T follicular helper cell (primary cell): ENCODE measurements around the gene PLCL1.

ENCODE experiments used
- DNase-seq: peaks from one replicate; pipeline ENCODE4 v3.0.0-alpha.2; 2020; ENCODE audit warnings: low read depth

PLCL1 gene

DNA sequence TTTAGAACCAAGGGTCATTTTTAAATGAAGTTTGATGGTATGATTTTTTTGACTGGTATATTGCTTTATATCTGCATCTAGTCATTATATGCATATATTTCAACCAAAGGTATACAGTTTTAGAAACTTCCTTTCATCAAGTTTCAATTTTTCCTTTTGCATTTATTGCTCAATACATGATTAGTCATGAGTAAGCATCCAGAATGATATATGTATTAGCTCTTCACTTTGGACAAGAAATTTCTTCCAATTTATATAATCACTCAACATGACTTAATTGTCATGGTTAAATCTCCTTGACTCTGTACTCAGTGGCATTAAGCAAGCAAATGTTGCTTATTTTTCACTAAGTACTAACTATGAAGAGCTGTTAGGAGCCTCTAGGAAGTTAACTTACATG, 123.6 kb downstream of the PLCL1 start:
- DNase-seq, result no peak

DNA sequence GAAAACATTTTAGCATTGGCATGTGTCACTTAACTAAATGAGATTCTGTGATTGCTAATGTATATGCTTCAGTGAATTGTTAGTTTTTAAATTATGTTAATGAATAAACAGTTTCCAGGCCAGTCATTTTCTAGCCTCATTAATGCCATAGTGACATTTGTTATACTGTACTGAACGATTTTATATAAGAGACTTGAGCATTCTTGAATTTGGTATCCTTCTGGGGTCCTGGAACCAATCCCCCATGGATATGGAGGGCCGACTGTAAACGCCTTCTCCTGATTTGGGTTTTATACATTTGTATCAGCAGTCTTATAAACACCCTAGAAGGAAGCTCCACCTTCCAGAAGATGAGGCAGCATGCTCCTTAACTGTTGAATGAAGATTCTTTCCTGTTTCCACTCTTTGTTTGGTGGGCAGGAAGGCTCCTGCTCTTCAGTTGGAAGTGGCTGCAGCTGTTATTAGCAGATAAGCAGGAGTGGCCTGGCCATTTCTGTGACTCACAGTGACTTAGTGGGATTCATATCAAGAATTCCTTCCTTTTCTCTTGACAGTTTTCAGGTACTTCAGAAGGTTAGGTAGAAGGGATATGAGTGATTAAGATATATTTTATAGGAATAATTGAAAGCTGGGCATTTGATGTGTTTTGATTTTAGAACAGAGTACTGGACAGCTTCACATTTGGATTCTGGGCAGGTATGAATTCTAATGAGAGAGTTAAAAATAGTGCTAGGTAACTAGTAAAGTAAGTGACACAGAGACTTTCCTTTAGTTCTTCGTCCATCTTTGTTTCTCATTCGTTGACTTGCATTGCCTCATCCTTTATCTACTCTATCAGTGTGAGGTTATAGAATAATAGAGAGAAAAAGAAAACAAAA, 124.9 kb downstream of the PLCL1 start:
- DNase-seq, result no peak

DNA sequence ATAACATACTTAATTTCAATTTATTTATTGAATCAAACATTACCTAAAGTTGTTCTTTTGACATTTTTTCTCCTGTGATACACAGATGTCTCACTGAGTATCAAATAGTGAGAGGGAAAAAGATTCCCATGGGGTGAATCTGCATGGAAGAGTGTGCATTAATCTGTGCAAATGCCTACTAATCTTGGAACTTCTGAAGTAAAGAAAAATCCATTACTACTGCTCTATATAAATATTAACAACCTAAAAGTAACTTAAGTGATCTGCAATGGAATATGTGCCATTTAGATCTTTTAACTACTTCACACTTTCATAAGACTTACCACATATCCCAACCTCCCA, 125.5 kb downstream of the PLCL1 start:
- no peak for DNase-seq

DNA sequence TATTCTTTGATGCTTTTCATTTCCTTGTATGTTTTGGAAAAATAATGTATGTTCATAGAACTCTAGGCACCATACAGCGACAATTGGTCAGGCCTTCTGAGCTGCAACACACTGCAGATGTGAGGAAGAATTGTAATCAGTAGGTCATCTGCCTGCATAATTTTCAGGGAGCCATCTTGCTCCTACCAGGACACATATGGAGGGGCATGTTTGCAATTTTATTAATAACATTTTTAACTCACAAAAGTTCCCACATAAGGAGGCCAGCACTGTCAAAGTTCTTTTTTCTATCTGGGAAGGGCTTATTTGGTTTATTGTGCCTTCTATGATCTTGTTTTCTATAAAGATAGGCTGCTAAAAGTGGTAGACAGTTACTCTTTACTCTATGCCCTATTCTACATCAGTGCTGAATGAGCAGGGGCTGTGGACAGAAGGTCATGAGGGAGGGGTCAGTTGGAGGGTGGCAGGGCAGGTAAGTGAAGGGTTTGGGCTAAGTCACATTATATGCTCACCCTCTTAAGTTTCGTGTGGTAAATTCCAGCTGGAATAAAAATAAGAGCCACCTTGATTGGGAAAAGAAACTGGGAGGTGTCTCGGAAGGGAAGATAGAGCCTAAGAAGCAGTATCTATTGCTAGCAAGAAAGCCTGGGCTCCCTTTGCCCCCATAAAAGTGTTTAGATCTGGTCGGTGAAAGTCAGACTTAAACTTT, 126.3 kb downstream of the PLCL1 start:
- no peak for DNase-seq

DNA sequence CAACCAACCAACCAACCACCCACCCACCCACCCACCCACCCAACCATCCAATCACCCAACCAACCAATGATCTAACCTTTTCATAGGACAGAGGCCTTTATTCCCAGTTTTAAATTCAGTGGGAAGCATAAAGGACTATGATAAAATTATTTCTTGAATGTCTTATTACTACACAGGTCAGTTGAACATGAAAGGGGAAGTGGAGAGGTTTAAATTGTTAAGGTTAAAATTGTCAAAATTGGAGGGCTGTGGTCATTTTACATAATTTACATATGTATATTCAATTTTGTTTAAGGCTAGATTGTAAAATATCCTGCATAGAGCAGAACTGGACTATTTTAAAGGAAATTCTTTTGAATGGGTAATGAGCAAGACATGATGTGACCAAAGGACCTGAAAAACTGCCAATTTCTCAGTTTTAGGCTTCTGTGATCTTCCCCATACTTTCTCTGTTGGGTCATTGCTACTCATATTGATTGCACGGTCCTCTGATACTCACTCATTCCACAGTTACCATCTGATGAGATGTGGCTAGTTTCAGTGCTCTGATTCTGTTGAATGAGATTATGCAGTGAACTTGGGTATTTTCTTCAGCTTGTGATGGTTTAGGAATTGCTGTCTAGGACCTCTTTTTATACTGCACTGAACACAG, 127.4 kb downstream of the PLCL1 start:
- no peak for DNase-seq

DNA sequence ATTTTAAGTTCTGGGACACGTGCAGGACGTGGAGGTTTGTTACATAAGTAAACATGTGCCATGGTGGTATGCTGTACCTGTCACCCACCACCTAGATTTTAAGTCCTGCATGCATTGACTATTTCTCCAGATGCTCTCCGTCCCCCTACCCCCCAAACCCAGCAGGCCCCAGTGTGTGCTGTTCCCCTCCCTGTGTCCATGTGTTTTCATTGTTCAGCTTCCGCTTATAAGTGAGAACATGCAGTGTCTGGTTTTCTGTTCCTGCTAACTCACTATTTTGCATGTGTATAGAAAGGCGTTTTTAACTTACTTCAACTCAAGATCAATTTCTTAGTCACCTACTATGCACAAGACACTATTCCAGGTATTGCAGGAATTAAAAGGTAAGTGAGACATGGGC, 128.0 kb downstream of the PLCL1 start:
- no peak for DNase-seq

DNA sequence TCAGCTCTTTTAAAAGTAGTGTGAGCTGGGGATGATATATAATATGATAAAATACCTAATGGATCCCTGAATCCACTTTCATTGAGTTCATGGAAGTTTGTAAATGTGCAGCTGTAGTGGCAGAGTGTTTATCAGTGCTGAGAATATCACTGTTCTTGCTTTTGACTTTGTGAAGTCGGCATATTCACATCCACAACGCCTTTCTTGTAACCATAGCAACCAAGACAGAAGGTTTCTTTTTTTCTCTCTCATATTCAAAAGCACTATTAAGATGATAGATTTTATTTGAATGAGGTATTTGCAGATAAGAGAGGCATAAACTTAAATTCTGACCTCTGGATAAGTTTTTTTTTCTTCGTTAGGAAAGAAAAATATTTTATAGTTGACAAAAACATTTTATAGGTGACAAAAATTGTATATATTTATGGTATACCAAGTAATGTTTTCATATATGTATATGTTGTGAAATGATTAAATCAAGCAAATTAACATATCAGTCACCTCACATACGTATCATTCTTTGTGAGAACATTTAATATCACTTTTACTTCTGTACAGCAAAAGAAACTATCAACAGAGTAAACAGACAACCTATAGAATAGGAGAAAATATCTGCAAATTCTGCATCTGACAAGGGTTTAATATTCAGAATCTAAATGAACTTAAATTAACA, 130.0 kb downstream of the PLCL1 start:
- no peak for DNase-seq

DNA sequence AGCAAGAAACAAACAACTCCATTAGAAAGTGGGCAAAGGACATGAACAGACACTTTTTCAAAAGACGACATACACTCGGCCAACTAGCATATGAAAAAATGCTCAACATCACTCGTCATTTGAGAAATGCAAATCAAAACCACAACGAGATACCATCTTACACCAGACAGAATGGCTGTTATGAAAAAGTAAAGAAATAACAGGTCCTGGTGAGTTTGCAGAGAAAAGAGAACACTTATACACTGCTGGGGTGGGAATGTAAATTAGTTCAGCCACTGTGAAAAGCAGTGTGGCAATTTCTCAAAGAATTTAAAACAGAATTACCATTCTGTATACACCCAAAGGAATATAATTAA, 130.5 kb downstream of the PLCL1 start:
- DNase-seq, result no peak

DNA sequence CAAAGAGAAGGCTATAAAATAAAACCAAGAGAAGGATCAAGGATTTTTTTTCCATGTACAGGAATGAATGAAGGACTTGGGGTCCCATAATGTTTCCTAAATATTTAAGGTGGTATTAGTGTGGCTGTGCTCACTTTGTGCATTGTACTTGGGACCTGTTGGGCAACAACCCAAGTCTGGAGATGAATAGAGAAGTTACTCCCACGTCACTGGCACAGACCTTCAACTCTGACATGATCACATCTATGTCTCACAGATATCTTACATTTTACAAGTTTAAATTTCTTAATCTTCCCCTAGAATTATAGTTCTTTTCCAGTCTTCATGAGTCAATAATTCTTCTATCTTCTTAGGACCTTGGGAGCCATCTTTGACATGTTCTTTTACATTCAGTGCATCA, 133.4 kb downstream of the PLCL1 start:
- no peak for DNase-seq

DNA sequence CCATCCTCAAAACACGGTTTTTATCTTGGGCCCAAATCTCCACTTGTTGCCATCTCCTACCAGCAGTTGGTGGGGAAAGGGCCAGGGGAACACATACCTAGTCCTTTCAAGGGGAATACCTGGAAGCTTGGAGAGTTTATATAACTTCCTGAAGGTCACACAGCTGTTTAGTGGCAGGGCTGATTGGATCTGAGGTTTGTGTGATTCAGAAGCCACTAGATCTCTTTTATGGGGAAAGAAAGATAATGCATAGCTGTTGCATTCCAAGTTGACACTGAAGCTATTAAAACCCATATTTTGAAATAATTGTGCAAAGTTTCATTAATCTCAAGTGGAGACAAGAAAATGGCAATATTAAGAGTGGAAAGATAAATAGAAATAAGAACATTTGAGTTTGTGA, 134.2 kb downstream of the PLCL1 start:
- no peak for DNase-seq

DNA sequence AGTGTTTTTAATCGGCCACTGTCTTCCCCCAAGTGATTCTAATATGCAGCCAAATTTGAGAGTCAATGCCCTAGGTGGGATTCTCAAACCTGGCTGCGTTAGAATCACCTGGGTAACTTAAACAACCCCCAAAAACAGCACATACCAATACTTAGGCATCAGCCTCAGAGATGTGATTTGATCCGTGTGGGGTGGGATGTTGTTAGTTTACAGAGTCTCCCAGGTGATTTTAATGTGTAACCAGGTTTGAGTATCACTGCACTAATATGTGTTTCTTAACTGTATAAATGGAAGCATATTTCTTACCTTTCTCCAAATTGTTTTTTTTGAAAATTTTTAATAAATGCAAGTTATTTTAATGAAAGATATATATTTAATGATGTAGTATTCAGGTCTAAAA, 135.4 kb downstream of the PLCL1 start:
- no peak for DNase-seq

DNA sequence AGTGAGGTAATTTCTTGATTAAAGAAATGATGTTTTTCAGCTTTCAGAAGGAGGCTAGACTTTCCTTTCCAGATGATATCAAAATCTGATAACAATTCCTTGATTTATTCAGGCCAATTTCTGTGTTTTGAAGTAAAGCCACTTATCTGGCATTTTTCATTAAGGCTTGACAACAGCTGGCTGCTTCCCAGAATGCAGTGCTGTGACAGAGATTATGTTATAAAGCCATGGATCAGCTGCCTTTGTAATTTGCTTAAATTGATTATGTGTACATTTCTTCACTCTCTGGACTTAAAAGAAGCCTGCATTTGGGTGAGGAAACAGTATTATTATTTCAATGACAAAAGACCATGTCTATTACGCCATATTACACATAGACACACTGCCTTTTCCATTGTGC, 136.0 kb downstream of the PLCL1 start:
- DNase-seq, result no peak

DNA sequence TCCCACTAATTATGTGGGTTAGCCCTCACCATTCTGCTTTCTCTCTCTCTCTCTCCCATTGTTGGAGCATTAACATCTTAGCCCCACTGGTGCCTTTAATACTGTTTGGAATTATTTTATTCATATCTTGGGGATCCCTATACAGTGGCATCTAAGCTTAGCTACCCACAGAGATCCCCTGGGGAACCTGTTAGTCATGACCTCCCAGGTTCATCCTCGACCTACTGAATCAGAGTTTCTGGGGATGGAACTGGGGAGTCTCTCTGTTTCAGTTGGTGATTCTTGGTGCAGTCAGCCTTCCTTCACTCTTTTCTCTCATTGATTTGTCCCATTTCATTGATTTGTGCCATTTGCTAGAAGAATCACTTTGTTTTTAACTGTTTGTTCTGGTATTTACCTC, 137.3 kb downstream of the PLCL1 start:
- DNase-seq, result no peak

DNA sequence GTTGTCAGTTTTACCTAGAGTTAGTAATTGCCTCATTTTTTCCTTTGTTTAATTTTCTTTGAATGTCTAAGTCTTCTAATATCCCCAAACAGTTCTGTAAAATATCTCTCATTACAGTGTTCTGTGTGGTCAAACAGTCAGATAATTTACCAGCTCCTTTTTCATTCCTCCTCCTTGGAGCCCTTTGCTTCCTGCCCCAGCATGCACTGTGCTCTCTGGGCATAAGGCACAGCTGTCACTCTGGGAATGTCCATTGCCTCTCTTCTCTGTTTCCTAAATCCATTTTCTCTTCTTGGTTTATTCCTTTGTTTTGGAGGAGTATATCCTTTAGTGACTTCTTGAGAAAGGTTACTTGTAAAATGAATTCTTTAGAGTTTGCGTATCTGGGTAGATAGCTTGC, 139.3 kb downstream of the PLCL1 start:
- DNase-seq, result no peak

DNA sequence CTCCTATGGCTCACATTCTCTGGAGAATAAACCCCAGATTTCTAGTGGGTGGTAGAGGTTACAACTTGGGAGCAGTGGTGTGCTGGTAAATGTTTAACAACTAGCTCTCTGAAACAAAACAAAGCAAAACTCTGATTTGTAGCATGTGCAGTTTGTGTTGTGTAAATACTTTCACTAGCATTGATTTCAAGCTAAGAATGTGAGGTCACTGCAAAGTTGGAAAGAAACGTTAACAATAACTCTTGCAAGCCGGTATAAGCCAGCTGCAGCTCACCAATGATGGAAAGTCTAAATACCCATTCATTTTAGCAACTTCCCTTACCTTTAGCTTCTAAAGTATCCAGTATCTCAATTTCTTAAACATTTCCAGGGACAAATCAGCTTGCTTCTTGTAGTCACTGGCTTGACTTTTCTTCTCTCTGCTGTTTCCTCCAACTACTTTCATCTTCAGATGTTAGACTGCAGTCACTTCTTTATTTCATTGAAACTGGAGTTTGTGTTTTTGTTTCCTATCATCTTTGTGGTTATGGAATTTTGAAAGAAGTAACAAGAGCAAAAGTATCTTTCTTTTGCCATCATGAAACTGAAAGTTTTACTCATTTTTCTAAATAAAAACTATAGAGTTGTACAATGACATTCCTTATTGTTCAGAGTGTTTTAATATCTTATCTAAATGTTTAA, 140.2 kb downstream of the PLCL1 start:
- no peak for DNase-seq

DNA sequence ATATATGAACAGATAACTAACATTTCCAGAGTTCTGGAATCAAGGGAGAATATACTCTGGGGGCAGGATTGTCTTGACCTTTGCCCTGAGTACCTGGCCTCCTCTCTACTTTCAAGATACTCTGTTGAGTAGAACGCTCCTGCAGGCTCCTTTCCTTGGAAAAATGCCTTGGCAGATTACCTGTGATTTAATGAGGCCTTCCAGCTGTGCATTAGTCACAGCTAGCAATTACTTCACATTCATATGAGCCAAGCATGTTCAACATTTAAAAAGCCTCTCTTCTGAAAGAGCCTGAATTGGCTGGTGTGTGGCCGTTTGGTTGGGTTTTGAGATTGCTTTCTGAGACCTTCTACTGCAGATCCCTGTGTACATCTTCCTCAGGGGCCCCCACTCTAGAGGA, 142.2 kb downstream of the PLCL1 start:
- no peak for DNase-seq

DNA sequence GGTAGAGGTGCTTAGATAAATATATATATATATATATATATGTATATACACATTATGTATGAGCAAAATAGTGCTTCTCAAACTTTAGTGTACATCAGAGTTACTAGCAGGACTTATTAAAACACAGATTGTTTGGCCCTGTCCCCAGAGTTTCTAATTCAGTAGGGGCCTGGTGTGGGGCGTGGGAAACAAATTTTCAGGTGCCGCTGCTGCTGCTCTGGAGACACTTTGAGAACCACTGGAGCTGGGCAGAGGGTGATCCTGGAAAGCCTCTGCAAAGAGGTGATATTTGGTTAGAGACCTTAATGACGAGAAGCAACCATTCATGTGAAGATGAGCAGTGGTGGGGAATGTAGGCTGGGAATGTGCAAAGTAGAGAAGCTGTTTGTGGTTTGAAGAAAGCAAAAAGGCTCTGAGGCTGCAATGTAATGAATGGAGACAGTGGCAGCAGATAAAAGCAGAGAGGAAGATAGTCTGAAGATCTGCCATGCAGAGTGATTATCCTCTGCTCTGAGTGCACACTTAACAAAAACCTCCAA, 142.9 kb downstream of the PLCL1 start:
- no peak for DNase-seq

DNA sequence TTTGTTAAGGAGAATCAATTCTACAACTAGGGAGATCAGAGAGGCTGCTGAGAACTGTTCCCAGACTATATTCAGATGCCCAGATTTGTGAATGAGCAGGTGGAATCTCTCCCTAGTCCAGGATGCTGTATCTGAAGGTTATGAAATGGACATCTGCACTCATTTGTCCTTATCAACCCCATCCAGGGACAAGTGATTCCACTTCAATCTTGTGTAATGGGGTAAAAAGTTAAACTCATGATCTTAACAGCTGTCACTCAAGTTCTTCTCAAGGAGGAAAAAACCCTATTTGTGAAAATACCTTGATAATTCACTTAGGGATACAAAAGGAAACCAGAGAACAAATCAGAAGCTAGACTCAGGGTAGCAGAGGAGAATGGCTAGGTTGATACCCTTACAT, 144.8 kb downstream of the PLCL1 start:
- DNase-seq, result no peak

DNA sequence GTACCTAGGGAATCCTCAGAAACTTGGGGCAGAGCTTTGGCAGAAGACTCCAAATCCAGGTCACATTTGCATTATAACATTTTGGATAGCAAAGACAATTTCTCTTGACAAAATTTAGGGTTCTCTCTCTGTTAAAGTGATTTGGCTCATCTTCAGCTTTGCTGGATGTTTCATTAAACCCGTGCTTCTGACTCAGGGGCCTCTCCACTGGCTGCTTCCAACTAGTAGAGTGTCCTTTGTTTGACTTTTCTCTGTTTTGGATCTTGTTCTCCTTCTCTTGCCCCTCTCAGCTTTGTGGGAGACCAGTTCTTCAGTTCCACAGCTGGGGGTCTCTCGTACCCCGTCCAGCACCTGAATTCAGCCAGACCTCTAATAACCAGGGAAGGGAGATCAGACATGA, 145.6 kb downstream of the PLCL1 start:
- DNase-seq, result no peak

DNA sequence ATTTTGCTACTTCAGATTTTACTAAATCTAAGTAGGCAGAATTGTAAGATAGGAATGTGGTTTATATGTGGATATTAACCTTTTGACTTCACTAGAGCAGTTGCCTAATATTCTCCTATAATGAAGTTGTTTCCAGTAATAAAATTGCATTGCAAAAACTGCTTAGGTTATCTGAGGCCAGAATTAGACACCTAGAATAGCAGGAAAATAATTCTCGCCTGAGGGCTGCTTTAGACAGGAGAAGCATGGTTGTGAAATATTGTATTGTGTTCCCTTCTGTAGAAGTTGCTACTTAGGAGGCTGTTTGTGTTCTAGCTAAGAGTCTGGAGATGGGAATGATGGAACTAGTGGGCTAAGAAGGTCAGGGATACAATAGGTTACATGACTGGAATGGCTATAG, 146.3 kb downstream of the PLCL1 start:
- DNase-seq, result no peak

DNA sequence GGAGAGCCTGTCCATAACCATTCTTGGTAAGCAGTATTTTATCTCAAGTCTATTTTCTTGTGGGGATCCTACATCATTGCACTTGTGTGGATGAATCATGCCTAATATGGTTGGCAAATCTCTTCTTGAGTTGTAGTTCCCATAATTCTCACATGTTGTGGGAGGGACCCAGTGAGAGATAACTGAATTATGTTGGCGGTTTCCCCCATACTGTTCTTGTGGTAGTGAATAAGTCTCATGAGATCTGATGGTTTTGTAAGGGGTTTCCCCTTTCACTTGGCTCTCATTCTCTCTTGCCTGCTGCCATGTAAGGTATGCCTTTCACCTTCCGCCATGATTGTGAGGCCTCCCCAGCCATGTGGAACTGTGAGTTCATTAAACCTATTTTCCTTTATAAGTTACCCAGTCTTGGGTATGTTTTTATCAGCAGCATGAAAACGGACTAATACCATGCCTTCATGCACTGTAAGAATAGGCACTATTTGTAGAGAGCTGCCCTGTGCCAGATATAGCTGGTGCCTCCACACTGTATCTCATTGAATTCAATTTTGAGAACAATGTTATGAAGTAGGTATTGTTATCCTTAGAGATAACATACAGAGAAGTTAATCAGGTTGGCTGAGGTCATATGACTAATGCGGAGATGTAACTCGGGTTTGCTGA, 148.3 kb downstream of the PLCL1 start:
- no peak for DNase-seq
